Measurements from ENCODE around the gene GAPDH. TPM values are rescaled to one million over a fixed set of nuclear protein-coding genes. Genes with fewer than 3 reads are reported as not detected.

GAPDH gene
- total and polyA plus RNA-seq, 2 donors (not counting 1 experiment from before 2014, with no cell fraction given) = 499 to 951 TPM

DNA sequence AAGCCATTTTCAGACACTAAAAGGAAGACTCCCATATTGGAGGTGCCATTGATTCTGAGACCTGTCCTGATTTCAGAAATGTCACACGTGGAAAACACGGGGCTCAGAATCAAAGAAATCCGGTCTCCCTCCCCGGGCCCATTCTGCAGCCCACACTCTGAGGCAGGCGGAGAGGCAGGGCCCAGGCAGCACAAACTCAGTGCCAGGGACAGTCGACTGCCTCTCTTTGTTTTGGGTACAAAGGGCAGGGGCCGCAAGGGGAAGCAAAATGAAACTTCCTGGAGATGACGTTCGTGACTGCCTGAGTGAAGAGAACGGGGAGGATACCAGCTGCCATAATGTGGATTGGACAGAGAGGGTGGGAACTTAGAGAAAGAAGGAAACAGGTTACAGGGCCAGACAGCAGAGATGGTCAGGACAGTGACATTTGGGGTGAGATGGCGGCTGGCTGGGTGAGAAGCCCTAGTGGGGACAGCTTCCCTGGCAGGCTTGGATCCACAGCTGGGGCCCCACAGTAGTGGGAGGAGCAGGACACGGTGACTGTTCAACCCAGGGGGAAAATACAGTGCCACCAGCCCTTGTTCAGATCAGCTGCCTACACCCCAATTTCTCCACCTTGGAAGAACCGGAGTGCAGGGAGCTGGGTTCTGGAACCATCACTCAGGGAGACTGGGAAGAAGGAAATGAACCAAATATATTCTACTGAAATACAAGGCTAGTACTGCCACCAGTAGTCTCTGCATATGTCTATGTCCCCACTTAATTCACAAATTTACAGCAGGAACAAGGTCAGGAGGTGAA lies 8.1 kb downstream of the GAPDH start:
- DNase-seq (no peak), ATAC-seq (ENCODE audit: low read depth) (no peak)
- Histone ChIP-seq H3K4me3 (ENCODE audit: control extremely low read depth in 1 of 5, extremely low read depth in 1 of 5, insufficient read depth in 1 of 5, low read depth in 2 of 5, low read length in 4 of 5) (no peak overlapping the region), H3K9me3 (ENCODE audit: control extremely low read depth in 1 of 3, control insufficient read depth in 2 of 3, insufficient read depth in 1 of 3, low read length in 2 of 3) (no peaks in the 10 kb centered on the region), H3K4me2 (replicated peaks; ENCODE audit: low read depth, low read length, poor library complexity, severe bottlenecking) (no peak overlapping the region), H4K20me1 (ENCODE audit: control insufficient read depth, insufficient read depth, low read length, poor library complexity, severe bottlenecking) (peaks cover 9% of the 10 kb centered on the region), H3K36me3 (replicated peaks in 1 of 2; ENCODE audit: control extremely low read depth in 1 of 2, control insufficient read depth in 1 of 2, extremely low read depth in 1 of 2, insufficient read depth in 2 of 2, low read length in 1 of 2) (peaks cover 2 to 51% of the 10 kb centered on the region in 2 experiments), H2AFZ (ENCODE audit: insufficient read depth, low read depth, low read length, poor library complexity, severe bottlenecking) (no peak overlapping the region), H3K9ac (ENCODE audit: low read length) (no peak overlapping the region), H3K27ac (ENCODE audit: low read length in 2 of 2) (no peak overlapping the region), H3K4me1 (ENCODE audit: control insufficient read depth in 2 of 2, insufficient read depth in 2 of 2, low read length in 2 of 2) (peaks cover 14 to 21% of the 10 kb centered on the region in 2 donors), H3K79me2 (ENCODE audit: control insufficient read depth, insufficient read depth, low read length) (no peaks in the 10 kb centered on the region), H3K27me3 (replicated peaks in 1 of 4; ENCODE audit: control extremely low read depth in 1 of 4, control insufficient read depth in 3 of 4, insufficient read depth in 4 of 4, low read length in 3 of 4) (no peaks in the 10 kb centered on the region)
- Mint-ChIP-seq H3K27ac (peak overlapping the region; percentile 20), H3K27me3 (no peaks in the 10 kb centered on the region), H3K4me3 (no peak overlapping the region), H3K4me1 (peaks cover 26% of the 10 kb centered on the region), H3K9me3 (ENCODE audit: insufficient read depth) (no peaks in the 10 kb centered on the region)
- intact Hi-C loops (cut with micrococcal nuclease) = no loop called here
- WGBS (ENCODE audit: insufficient coverage) = 95% methylated on average over 12 of the region's 13 CpGs
- no peak for TF ChIP-seq EZH2 (IDR thresholded peaks at IDR 0.05; ENCODE audit: borderline replicate concordance, insufficient read depth, low read depth, low read length, poor library complexity, severe bottlenecking)
- TF ChIP-seq, protein P1, sequence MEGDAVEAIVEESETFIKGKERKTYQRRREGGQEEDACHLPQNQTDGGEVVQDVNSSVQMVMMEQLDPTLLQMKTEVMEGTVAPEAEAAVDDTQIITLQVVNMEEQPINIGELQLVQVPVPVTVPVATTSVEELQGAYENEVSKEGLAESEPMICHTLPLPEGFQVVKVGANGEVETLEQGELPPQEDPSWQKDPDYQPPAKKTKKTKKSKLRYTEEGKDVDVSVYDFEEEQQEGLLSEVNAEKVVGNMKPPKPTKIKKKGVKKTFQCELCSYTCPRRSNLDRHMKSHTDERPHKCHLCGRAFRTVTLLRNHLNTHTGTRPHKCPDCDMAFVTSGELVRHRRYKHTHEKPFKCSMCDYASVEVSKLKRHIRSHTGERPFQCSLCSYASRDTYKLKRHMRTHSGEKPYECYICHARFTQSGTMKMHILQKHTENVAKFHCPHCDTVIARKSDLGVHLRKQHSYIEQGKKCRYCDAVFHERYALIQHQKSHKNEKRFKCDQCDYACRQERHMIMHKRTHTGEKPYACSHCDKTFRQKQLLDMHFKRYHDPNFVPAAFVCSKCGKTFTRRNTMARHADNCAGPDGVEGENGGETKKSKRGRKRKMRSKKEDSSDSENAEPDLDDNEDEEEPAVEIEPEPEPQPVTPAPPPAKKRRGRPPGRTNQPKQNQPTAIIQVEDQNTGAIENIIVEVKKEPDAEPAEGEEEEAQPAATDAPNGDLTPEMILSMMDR (IDR thresholded peaks at IDR 0.05) = no peak
- ChIA-PET POLR2A (no interaction called here), CTCF (interaction anchor here (1.9 kb wide), 1 partner anchor 11 kb away, joined by 8 read pairs; no protein-coding TSS in a partner anchor)

DNA sequence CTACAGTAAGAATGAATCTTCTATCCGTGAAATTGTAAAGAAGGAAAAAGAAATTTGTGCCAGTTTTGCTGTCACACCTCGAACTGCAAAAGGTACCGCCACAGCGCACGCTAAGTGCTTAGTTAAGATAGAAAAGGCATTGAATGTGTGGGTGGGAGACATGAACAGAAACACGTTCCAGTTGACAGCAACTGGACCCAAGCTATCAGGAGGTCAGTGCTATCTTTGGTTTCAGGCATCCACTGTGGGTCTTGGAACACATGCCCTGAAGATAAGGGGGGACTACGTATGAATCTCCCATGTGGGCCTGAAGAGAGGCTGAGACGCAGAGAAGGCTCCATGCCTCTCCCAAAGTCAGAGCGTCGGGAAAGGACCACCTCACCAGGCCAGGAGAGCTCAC lies 11.7 kb downstream of the GAPDH start:
- H3K27me3 ChIP-seq (replicated peaks in 1 of 4; ENCODE audit: control extremely low read depth in 1 of 4, control insufficient read depth in 3 of 4, insufficient read depth in 4 of 4, low read length in 3 of 4) = no peaks in the 10 kb centered on the region
- no peak overlapping the region for H2AFZ ChIP-seq (ENCODE audit: insufficient read depth, low read depth, low read length, poor library complexity, severe bottlenecking)
- peaks cover 1% of the 10 kb centered on the region for H3K4me1 Mint-ChIP-seq
- CTCF ChIA-PET = interaction anchor here (0.6 to 0.9 kb wide), 2 partner anchors 119 to 290 kb away, joined by 3 to 4 read pairs; no protein-coding TSS in a partner anchor
- intact Hi-C loops (cut with micrococcal nuclease) = no loop called here
- TF ChIP-seq, protein P1 (IDR thresholded peaks at IDR 0.05) = no peak
- no peak for TF ChIP-seq EZH2 (IDR thresholded peaks at IDR 0.05; ENCODE audit: borderline replicate concordance, insufficient read depth, low read depth, low read length, poor library complexity, severe bottlenecking)
- peaks cover 2 to 61% of the 10 kb centered on the region in 2 experiments for H3K36me3 ChIP-seq (replicated peaks in 1 of 2; ENCODE audit: control extremely low read depth in 1 of 2, control insufficient read depth in 1 of 2, extremely low read depth in 1 of 2, insufficient read depth in 2 of 2, low read length in 1 of 2)
- no peak overlapping the region for H3K27ac Mint-ChIP-seq
- peaks cover 2 to 3% of the 10 kb centered on the region in 2 donors for H3K4me1 ChIP-seq (ENCODE audit: control insufficient read depth in 2 of 2, insufficient read depth in 2 of 2, low read length in 2 of 2)
- H3K9me3 Mint-ChIP-seq (ENCODE audit: insufficient read depth) = no peaks in the 10 kb centered on the region
- no peak overlapping the region for H3K9ac ChIP-seq (ENCODE audit: low read length)
- H3K4me2 ChIP-seq (replicated peaks; ENCODE audit: low read depth, low read length, poor library complexity, severe bottlenecking) = no peak overlapping the region
- no peaks in the 10 kb centered on the region for H3K9me3 ChIP-seq (ENCODE audit: control extremely low read depth in 1 of 3, control insufficient read depth in 2 of 3, insufficient read depth in 1 of 3, low read length in 2 of 3)
- H3K79me2 ChIP-seq (ENCODE audit: control insufficient read depth, insufficient read depth, low read length) = peaks cover 15% of the 10 kb centered on the region
- H3K27ac ChIP-seq (ENCODE audit: low read length in 2 of 2) = no peak overlapping the region
- 100% methylated on average over 10 of the region's 10 CpGs for WGBS (ENCODE audit: insufficient coverage)
- peaks cover 7% of the 10 kb centered on the region for H4K20me1 ChIP-seq (ENCODE audit: control insufficient read depth, insufficient read depth, low read length, poor library complexity, severe bottlenecking)
- no peak overlapping the region for H3K4me3 ChIP-seq (ENCODE audit: control extremely low read depth in 1 of 5, extremely low read depth in 1 of 5, insufficient read depth in 1 of 5, low read depth in 2 of 5, low read length in 4 of 5)
- no peak for ATAC-seq (ENCODE audit: low read depth)
- no peak overlapping the region for H3K4me3 Mint-ChIP-seq
- no peak for DNase-seq
- POLR2A ChIA-PET = no interaction called here
- no peaks in the 10 kb centered on the region for H3K27me3 Mint-ChIP-seq

Data from B cell (primary cell).